Stimulated activated CD8-positive, alpha-beta memory T cell treated with anti-CD3 and anti-CD28 coated beads, Interleukin-12 subunit alpha, Interleukin-12 subunit beta, amount 100 ng/mL, for 24 hours (primary cell): Measurements from ENCODE around the gene TMCO6.
"Not testable (repeated sequence)": the region's sequence is repeated elsewhere in the genome, so short reads cannot be mapped to it uniquely, and the experiment has no call there.

ENCODE experiments used
- DNase-seq: peaks from one replicate; pipeline ENCODE4 v3.0.0-alpha.2; 2020; ENCODE audit errors: extremely low read depth

The TMCO6 gene

GRCh38 chr5:140630292-140631035 is 8.8 kb upstream of the TMCO6 start:
- DNase-seq, result no peak

GRCh38 chr5:140631036-140631417 is 8.2 kb upstream of the TMCO6 start:
- DNase-seq, result no peak

GRCh38 chr5:140631831-140632365 is 7.4 kb upstream of the TMCO6 start:
- DNase-seq, result no peak

- no peak for DNase-seq
These were observed 6.8 kb upstream of the TMCO6 start for GRCh38 chr5:140632366-140633020.

- no peak for DNase-seq
These were observed 6.2 kb upstream of the TMCO6 start, which contains the start of gene CD14 for GRCh38 chr5:140633021-140633471. CD14 (minus strand) TSS chr5:140633175; CDS start chr5:140633071, 104 bp downstream.

GRCh38 chr5:140633501-140633900 is 5.8 kb upstream of the TMCO6 start:
- no peak for DNase-seq

- no peak for DNase-seq
These were observed 5.1 kb upstream of the TMCO6 start for GRCh38 chr5:140634103-140634502.

GRCh38 chr5:140635291-140636257 is 3.7 kb upstream of the TMCO6 start:
- DNase-seq, result no peak

- DNase-seq, result no peak
These were observed 1.7 kb upstream of the TMCO6 start for GRCh38 chr5:140637371-140638100.

- DNase-seq, result not testable (repeated sequence)
These were observed 428 bp upstream of the TMCO6 start for GRCh38 chr5:140638898-140639147.

- no peak for DNase-seq
These were observed 2.5 kb downstream of the TMCO6 start for GRCh38 chr5:140641716-140642115.

- DNase-seq, result no peak
These were observed 3.5 kb downstream of the TMCO6 start for GRCh38 chr5:140642718-140643117.

GRCh38 chr5:140647042-140647419 is 7.8 kb downstream of the TMCO6 start:
- DNase-seq, result no peak

GRCh38 chr5:140658870-140659269 is 19.6 kb downstream of the TMCO6 start:
- no peak for DNase-seq

- DNase-seq, result not testable (repeated sequence)
These were observed 21.1 kb downstream of the TMCO6 start for GRCh38 chr5:140660371-140660770.

GRCh38 chr5:140664030-140664358 is 24.7 kb downstream of the TMCO6 start:
- no peak for DNase-seq

GRCh38 chr5:140664359-140665119 is 25.3 kb downstream of the TMCO6 start, which contains the start of gene WDR55:
WDR55 (plus strand) TSS chr5:140664904; CDS start chr5:140664913, 9 bp downstream.
- peak; percentile 94 for DNase-seq

GRCh38 chr5:140671035-140671434 is 31.8 kb downstream of the TMCO6 start:
- not testable (repeated sequence) for DNase-seq

GRCh38 chr5:140671472-140672125 is 32.3 kb downstream of the TMCO6 start:
- no peak for DNase-seq
